ENCODE results near the gene SOX15.
"Not testable (repeated sequence)": the region's sequence is repeated elsewhere in the genome, so short reads cannot be mapped to it uniquely, and the experiment has no call there.

Gene SOX15

DNA sequence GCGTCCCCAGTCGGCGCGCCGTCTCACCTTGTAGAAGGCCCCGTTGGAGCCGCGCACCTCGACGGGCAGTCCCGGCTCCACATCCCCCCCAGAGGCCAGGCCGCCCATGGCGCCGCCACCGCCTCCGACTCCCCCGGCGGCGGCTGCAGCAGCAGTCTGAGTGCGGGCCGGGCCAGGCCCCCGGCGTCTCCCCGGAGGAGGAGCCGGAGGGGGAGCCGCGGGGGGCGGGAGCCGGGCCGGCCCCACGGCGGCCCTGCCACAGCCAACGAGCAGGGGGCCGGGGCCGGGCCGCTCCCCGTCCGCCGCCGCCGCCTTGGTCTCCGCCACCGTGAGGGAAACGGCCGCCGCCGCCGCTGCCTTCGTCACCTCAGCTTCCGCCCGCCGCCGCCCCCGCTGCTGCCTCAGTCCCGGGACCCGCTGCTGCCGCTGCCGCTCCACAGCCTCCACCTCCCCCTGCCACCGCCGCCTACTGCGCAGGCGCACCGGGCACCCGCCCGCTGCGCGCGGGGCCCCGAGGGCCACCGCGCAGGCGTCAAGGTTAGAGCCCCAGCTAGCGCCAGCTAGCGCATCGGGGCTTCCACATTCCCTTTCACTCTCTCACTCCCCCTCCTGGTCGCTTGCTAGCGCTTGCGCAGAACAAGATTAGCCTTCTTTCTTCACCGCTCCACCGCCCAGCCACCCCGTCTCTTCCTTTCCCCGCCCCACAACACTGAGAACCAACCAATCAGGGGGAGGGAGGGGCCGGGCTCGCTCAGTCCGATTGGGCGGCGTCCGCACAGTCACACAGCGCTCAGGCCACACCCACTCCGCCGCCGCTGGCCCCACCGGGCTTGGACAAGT, 24.8 kb upstream of the SOX15 start, which contains the start of gene FXR2:
FXR2 (minus strand) TSS at position 473 of the 840 bp plus-strand sequence; CDS start at position 108, 365 bp downstream.
- Mint-ChIP-seq H3K9me3 (no peaks in the 10 kb centered on the region), H3K27me3 (no peaks in the 10 kb centered on the region), H3K27ac (peak within 1 kb of the TSS; percentile 81 to 97), H3K4me3 (peak within 1 kb of the TSS; percentile 84 to 88), H3K4me1 (peaks cover 38% of the 10 kb centered on the region)
- DNase-seq: peak; percentile 98 to 99
- ATAC-seq: peak; percentile 94

DNA sequence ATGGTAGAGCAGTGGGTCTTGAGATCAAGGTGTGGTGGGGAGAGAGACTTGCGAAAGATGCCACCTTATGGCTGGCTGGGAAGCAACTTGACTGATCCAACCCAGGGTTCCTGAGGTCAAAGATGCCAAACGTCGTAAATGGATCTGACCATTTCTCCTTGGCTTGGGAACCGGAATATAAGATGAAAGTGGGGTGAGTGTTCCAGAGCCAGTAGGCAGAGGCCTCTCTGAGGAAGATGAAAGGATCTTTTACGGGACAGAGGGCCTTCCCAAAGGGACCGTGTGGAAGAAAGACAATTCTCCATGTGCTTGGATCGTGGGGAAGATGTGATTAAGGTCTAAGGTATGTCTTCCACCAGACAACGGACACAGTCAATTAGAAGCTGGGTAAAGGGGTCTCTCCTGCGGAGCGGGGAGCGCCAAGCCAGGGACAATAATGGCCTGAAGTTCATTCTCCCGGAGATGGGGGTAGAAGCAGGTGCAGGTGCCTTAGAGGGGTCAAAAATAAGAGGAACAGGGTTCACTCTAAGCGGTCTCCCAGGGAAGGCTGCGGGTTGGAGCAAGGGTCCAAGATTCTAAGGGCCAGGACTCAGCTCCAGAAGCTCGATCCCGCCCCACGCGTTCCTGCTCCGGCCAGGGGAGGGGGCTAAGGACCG, 24.0 kb upstream of the SOX15 start:
- peaks cover 38% of the 10 kb centered on the region for H3K4me1 Mint-ChIP-seq

DNA sequence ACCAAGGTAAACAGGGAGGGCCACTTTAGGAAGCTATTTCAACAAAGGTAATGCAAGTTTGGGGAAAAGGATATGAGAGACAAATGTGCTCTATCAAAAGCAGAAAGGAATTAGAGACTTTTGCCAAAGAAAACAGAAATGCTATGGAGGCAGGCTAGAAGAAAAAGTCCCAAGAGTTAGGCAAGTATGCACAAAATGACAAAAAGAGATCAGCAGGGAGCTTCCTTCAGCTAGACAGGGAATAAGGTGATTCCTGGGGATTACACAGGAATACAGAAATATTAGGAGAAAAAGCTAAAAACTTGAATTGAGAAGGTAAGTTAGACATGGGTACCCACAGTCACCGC, 22.4 kb upstream of the SOX15 start:
- H3K9me3 Mint-ChIP-seq: no peaks in the 10 kb centered on the region
- no peak for ATAC-seq
- no peak overlapping the region for H3K27ac Mint-ChIP-seq
- peaks cover 38% of the 10 kb centered on the region for H3K4me1 Mint-ChIP-seq
- peak overlapping the region; percentile 47 to 65 for H3K4me3 Mint-ChIP-seq
- no peaks in the 10 kb centered on the region for H3K27me3 Mint-ChIP-seq
- no peak for DNase-seq

More for the DNA sequence above, 24.0 kb upstream of the SOX15 start:
- ATAC-seq (no peak), DNase-seq (peak in 1 of 2 donors; percentile 13)
- Mint-ChIP-seq H3K4me3 (peak overlapping the region; percentile 84 to 88), H3K27ac (peak overlapping the region; percentile 81 to 97), H3K9me3 (no peaks in the 10 kb centered on the region), H3K27me3 (no peaks in the 10 kb centered on the region)

DNA sequence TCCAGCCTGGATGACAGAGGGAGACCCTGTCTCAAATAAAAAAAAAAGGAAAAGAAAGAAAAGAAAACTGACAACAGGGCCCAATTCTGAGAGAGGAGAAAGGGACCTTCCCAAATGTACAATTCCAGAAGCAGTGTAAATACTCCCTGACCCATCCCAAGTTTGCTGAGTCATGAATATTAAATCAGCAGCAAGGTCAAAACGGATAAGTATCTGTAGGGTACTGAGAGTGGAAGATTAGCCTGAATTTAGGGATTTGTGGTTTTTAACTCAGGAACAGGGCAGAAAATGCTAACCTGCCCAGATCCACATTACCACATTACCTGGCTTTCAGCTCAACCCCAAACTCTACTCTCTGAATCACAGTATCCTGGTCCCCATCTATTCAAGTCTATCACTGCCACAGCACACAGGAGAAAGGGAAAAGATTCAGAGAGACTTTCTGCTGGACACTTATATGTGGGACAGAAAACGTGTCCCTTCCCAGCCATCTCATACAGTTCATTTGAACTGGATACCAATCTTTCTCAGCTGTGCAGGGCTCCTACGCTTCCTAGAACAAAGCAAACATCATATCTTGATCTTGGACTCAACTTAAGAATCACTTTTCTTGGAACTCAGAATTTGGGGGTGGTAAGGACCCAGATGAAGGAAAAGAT, 21.9 kb upstream of the SOX15 start:
- DNase-seq (no peak), ATAC-seq (no peak)
- H3K27ac Mint-ChIP-seq: no peak overlapping the region
- H3K9me3 Mint-ChIP-seq: no peaks in the 10 kb centered on the region
- peak overlapping the region; percentile 47 to 65 for H3K4me3 Mint-ChIP-seq
- H3K4me1 Mint-ChIP-seq: peaks cover 38% of the 10 kb centered on the region
- no peaks in the 10 kb centered on the region for H3K27me3 Mint-ChIP-seq

DNA sequence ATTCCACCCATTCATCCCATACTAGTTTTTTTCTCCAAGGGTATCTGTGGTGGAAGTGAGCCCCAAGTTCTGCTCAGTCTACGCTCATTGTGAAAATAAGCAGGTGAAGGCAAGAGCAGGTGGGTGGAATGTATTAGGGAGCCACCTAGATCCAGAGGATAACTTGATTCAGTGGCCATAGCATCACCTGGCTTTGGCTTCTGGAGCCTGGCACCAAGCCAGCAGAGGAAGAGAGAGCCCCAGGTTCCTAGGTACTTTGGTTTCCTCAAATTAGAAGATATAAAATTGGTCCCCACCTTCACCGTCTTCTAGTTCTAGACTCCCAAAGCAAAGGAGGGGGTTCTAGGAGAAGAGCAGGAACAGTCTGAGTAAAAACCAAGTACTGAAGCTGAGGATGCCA, 20.7 kb upstream of the SOX15 start:
- Mint-ChIP-seq H3K4me1 (peaks cover 47% of the 10 kb centered on the region), H3K27ac (peak overlapping the region in 1 of 2 donors; percentile 4), H3K4me3 (no peak overlapping the region), H3K9me3 (no peaks in the 10 kb centered on the region), H3K27me3 (no peaks in the 10 kb centered on the region)
- no peak for ATAC-seq
- no peak for DNase-seq

DNA sequence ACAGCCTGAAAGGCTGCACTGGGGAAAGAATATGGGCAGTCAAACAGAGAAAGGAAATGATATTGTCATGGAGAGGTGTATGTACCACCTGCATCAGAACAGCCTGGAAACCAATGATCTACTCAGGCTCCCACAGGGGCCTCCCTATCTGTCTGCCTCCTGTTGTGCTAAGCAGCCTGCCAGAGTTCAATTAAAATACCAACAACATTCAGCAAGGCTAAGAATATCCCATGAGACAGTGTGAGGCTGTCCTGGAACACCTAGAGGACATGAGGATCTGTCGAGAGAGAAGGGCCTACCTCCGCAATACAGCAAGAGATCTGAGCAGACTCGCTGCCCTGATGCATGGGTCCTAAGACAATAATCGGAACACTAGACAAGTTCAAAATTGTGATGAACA, 16.4 kb upstream of the SOX15 start:
- no peak overlapping the region for H3K4me3 Mint-ChIP-seq
- H3K4me1 Mint-ChIP-seq: peaks cover 20% of the 10 kb centered on the region
- DNase-seq: no peak
- H3K9me3 Mint-ChIP-seq: no peaks in the 10 kb centered on the region
- H3K27ac Mint-ChIP-seq: peak overlapping the region in 1 of 2 donors; percentile 15
- no peaks in the 10 kb centered on the region for H3K27me3 Mint-ChIP-seq
- ATAC-seq: no peak

DNA sequence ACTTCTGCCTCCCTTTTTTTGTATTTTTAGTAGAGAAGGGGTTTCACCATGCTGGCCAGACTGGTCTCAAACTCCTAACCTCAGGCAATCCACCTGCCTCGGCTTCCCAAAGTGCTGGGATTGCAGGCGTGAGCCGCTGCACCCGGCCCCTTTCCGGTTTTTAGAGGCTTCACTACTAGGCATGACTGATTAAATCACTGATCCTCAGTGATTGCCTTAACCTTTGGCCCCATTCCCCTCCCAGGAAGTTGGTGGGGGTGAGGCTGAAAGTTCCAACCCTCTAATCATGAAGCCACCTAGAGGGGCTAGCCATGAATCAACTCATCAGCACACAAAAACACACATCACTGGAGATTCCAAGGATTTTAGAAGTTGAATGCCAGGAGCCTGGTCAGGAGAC, 7.7 kb upstream of the SOX15 start:
- H3K9me3 Mint-ChIP-seq, H3K4me3 Mint-ChIP-seq: not testable (repeated sequence)

DNA sequence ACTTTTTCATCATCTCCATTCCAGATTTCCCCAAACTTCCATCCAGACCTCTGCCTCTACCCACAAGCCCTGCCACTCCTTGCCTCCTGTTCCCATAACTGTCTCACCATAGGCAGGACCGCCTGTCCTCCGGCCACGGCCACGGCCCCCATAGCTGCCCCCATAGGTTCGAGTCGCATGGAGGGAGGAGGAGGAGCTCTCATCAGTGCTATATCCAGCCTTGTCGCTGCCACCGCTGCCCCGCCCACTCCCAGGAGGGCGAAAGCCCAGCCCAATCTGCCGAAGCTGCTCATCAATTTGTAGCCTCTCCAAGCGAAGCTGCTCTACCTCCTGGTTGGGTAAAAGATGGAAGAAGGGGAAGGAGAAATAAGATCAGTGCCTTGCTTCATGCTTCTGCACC, 3.4 kb upstream of the SOX15 start:
- Mint-ChIP-seq H3K4me1 (peaks cover 6% of the 10 kb centered on the region), H3K27me3 (no peaks in the 10 kb centered on the region), H3K27ac (peak overlapping the region in 1 of 2 donors; percentile 15), H3K4me3 (no peak overlapping the region), H3K9me3 (no peaks in the 10 kb centered on the region)
- ATAC-seq (no peak), DNase-seq (peak in 1 of 2 donors; percentile 9)

More for the DNA sequence above, 7.7 kb upstream of the SOX15 start:
- not testable (repeated sequence) for H3K4me1 Mint-ChIP-seq, DNase-seq, H3K27ac Mint-ChIP-seq, H3K27me3 Mint-ChIP-seq, ATAC-seq

DNA sequence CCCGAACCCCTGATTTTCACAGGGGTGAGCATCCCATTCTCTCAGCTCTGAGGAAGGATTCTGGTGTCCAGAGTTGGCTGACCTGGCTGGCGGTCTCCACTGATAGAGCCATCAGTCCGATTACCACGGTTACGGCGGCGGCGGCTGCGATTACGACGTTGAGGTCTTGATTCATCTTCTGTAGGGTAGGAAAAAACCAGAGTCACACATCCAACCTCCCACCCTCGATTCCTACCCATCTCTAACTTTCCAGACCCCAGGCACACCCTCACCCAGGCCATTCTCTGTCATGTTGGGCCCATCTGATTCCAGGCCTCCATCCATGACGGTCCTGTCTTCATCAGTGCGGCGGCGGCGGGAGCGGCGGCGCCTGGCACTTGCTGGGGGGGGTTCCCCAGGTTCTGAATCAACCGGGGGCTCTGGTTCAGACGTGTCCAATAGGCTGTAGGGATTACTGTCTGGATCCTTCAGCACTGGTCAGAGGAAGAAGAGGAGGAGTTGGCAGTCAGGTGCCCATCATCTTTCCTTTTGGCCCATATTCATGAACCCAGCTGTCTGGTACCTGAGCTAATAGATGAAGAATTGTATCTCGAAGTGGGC, 2.6 kb upstream of the SOX15 start:
- DNase-seq: no peak
- Mint-ChIP-seq H3K27me3 (no peaks in the 10 kb centered on the region), H3K4me3 (no peak overlapping the region), H3K4me1 (peaks cover 13% of the 10 kb centered on the region), H3K9me3 (no peaks in the 10 kb centered on the region), H3K27ac (no peak overlapping the region)
- ATAC-seq: no peak

DNA sequence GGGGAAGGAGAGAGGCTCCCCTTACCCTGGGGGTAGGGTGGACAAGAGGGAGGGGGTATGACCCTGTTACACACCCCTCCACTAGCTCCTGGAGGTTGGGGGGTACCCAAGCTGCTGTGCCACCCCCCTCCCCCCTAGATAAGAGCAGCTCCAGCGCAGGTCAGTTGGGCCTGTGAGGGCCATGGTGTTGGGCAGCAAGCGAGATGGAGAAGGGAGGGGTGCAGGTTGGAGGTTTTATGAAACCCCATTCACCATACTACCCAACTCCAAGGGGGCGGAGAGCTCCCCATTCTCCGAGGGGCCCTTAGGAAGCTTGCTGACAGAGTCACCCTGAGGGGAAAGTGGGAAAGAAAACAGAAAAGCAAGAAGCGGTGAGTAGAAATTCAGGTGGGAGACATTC, 1.7 kb upstream of the SOX15 start:
- Mint-ChIP-seq H3K4me3 (no peak overlapping the region), H3K4me1 (peaks cover 19% of the 10 kb centered on the region), H3K9me3 (no peaks in the 10 kb centered on the region), H3K27ac (peak overlapping the region in 1 of 2 donors; percentile 65), H3K27me3 (no peaks in the 10 kb centered on the region)
- no peak for ATAC-seq
- peak in 1 of 2 donors; percentile 7 for DNase-seq

DNA sequence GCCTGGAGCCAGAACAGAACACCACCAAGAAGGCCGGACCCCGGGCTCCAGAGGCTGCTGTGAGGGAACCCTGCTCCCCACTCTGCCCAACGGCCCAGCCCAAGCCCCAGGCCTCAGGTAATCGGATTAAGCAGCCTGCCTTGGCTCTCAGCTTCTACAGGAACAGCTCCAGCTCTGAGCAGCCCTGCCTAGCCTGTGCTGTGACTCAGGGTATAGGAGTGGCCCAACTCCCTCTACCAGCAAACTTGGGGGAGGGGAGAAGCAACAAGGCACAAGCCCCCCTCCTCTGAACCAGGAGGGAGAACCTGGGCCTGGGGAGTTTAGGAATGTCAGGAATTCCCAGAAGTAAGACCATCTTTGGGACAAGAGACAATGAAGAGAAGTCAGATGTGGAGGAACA, 849 bp upstream of the SOX15 start:
- peak; percentile 24 for ATAC-seq
- no peaks in the 10 kb centered on the region for H3K9me3 Mint-ChIP-seq
- peak overlapping the region in 1 of 2 donors; percentile 88 for H3K27ac Mint-ChIP-seq
- H3K4me1 Mint-ChIP-seq: peaks cover 22% of the 10 kb centered on the region
- H3K4me3 Mint-ChIP-seq: no peak overlapping the region
- no peak for DNase-seq
- H3K27me3 Mint-ChIP-seq: no peaks in the 10 kb centered on the region

DNA sequence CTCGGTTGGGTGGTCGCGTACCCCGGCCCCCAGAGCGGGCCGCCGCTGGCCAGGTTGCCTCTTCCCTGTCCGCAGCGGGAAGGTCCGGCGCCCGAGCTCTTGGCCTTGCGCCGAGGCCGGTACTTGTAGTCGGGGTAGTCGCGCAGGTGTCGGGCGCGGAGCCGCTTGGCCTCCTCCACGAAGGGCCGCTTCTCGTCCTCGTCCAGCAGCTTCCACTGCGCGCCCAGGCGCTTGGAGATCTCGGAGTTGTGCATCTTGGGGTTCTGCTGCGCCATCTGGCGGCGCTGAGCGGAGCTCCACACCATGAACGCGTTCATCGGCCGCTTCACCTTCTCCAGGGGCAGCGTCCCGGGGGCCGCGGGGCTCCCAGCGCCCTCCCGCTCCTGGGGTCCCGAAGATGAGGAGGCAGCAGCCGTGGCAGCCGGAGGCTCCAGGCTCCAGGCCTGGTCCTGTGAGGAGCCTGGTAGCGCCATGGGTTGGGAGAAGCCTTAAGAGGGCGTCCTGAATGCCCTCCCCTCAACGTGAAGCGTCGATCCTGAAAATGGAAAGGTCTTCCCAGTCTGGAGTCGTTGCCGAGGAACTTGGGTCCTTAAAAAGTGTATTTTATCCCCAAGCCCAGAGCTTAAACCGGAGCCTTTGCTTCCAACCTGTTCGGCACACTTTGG, 558 bp downstream of the SOX15 start:
- H3K4me3 Mint-ChIP-seq: no peak overlapping the region
- ATAC-seq (peak; percentile 84), DNase-seq (peak; percentile 62 to 69)
- H3K4me1 Mint-ChIP-seq: peaks cover 36% of the 10 kb centered on the region
- H3K9me3 Mint-ChIP-seq: no peaks in the 10 kb centered on the region
- no peaks in the 10 kb centered on the region for H3K27me3 Mint-ChIP-seq
- H3K27ac Mint-ChIP-seq: peak overlapping the region in 1 of 2 donors; percentile 42

DNA sequence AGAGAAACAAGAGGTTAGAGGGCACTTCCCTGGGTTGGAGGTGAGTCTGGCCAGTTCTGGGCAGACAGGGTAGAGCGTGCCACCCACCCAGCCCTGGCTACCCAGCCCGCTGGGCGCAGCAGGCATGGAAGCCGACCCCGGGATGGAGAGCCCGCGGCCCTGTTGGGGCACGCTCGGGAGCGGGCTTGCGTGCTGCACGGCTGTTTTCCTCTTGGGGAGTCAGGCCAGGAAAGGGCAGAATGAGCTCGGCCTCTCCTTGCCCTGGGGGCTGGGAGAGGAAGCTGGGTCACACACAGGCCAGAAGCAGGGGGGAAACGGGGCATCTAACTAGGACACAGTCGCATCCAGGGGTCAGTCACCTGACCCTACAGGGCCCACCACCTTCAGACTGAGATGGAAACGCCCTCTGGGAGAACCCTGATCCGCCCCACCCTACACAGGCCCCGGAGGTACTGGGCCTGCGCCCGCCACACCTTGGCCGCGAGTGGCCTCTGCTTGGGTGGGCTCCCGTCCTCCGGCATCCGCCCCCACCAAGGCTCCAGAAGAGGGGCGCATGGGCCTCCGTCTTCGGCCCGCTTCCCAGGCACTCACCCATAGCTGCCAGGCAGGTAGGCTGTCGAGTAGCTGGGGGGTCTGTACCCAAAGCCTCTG, 1.2 kb downstream of the SOX15 start:
- Mint-ChIP-seq H3K27ac (peak overlapping the region in 1 of 2 donors; percentile 75), H3K27me3 (no peaks in the 10 kb centered on the region), H3K9me3 (no peaks in the 10 kb centered on the region), H3K4me3 (no peak overlapping the region), H3K4me1 (peaks cover 37% of the 10 kb centered on the region)
- ATAC-seq (no peak), DNase-seq (no peak)

DNA sequence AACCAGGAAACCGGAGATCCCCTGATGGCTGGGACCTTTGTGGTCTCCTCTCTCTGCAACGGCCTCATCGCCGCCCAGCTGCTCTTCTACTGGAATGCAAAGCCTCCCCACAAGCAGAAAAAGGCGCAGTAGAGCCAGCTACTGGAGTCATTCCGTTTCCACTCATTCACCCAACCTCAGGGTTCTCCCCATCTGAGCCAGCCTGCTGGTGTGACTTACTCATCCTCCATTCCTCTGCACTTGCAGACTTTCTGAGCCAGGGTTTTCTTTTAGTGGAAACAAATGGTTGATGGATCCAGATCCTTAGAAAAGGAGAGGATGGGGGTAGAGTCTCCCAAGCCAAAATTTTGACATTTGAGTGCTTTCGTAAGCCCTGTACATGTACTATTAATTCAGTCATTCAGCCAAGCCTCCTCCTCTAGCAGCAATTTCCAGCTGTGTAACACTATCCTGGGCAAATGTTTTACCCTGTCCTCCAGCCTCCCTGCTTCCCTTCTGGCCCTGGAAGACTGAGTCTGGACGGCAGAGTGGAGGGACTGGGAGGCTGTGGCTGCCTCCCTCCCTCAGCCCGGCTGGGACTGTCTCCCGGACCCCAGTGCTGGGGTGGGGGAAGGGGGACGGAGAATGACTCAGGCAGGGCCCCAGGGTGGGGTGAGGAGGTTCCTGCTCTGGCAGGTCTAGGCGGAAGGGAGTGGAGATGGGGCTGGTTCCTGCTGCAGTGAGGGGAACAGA, 2.3 kb downstream of the SOX15 start:
- peak overlapping the region; percentile 48 to 52 for H3K27ac Mint-ChIP-seq
- peaks cover 47% of the 10 kb centered on the region for H3K4me1 Mint-ChIP-seq
- DNase-seq (no peak), ATAC-seq (no peak)
- no peaks in the 10 kb centered on the region for H3K9me3 Mint-ChIP-seq
- no peaks in the 10 kb centered on the region for H3K27me3 Mint-ChIP-seq
- no peak overlapping the region for H3K4me3 Mint-ChIP-seq

Measured in stimulated activated naive CD8-positive, alpha-beta T cell treated with anti-CD3 and anti-CD28 coated beads, Interleukin-15, amount 100 ng/mL, for 72 hours (primary cell).